Activated CD4-positive, CD25-positive, alpha-beta regulatory T cell treated with anti-CD3 and anti-CD28 coated beads, Interleukin-2, amount 50 U/mL, for 24 hours (primary cell): ENCODE measurements around the gene HOXA4.

Experiments
- ATAC-seq, 2 donors: fragments of 150-1000 bp; cut with Tn5 transposase; one replicate each; pipeline ENCODE4 v1.10.0; 2021; ENCODE audit warnings: mild to moderate bottlenecking in 1 of 2, moderate library complexity in 1 of 2

HOXA4 gene

DNA sequence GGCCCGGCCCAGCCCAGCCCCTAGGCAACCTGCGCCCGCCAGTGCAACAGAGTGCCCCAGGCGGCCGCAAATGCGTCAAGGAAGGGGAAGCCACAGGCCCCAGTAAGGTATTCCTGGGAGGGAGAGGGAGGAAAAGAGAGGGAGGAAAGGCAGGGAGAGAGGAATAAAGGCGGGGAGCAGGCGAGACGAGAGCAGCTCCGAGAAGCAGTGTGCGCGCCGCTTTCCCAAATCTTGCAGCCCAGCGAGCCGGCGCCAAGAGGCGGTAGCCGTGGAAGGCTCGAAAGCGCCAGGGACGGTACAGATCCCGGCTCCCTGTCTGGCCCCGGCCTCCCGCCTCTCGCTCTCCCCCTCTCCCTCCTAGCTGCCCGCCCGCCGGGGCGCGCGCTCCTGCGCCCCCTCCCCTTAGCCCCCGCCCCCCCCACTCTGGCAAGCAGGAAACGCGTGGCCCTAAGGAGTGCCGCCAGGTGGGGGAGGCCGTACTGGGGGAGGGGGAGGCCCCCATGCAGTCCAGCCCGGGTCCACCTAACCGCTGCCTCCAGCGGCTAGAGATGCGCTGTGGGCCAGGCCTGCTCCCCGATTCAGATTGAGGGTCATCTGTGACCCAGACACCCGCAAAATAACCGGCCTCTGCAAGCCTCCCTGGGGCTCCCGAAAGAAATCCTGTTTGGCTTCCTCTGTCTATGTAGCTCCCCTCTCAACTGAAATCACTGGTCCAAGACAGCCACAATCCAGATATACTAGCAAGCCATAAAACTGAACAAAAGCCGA, 39.3 kb upstream of the HOXA4 start:
- no peak for ATAC-seq

DNA sequence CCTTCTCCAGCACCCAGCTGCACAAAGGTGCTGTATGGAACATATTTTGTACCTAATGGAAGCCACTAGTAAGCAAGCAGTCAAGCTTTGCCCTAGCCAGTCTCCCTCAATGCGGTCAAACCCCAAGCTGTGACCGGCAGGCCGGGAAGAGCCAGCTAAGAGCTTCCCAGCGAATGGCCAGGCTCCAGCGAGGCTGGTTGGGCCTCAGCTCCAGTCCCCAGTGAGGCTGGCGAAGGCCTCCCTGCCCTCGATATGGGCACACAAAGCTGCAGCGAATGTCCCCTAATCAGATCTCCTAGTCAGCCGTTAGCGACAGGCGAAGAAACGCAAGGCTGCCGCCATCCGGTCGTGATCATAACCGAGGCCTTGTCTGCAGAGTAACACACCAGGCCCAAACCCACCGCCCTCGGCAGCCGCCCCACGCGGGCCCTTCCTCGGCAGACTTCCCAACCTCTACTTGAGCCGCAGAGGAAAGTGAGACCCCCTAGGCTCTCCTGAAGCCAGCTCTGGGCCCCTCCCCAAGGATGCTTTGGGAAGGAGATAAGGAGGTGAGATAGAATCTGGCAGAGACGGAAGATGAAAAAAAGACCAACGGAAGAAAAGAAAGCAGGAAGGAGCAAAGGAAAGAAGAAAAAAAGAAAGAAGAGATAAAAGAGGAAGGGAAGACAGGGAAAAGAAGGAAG, 37.8 kb upstream of the HOXA4 start:
- no peak for ATAC-seq

DNA sequence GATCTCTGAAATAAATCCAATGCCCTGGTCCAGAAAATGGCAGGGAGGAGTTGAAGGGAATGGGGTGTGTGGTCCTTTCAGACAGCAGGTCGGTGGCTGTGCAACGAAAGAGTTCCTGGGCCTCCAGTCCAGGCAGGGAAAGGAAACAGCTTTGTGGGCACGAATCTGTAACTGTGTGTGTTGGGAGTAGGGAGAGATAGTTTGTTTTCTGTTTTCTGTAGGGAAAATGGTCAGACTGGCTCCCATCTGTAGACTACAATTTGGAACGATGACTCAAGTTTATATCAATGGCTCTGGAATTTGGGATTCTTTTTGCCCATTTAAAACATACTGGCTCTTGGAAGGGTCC, 37.3 kb upstream of the HOXA4 start:
- ATAC-seq, result no peak

DNA sequence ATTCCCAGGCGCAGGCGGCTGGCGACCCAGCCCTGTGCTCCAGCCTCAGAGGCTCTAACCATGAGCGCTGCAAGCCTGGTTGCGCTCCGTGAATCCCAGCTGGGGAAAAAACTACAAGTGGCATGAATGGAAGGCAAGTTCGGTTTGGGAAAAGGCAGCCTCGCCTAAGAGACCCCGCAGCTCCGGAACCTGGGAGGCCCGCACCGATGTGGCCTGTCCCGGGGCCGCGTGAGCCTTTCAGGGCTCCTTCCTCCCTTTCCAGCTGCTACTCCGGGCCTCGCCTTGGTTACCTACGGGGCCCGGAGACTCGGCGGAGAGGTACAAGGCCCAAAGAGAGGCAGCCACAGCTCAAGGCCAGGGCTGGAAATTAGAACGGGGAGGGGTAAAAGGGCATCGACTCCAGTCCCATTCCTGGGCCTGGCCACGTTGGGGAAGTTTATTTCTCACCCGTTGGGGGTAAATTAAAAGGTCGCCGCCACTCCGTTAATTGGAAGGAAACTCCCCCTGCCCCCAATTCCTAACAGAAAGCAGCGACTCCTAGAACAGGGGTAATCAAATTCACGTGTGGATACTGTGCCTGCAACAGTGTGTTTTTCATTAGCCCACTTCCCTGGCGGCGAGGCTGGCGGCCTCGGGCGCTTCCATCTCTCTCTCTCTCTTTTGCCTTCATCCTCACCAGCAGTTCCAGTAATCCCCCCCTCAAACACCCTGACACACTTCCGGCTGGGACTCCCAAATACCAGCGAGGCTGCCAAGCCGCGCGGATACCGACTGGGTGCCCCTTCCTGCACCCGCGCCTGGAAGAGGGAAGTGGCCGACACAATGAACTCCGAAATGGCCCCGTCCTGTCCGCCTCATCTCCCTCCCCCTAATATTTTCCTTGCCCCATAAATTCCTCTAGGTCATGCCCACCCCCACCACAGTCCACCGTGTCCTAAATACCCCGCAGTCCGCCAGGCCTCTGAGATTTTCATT, 36.3 kb upstream of the HOXA4 start:
- ATAC-seq, result no peak

DNA sequence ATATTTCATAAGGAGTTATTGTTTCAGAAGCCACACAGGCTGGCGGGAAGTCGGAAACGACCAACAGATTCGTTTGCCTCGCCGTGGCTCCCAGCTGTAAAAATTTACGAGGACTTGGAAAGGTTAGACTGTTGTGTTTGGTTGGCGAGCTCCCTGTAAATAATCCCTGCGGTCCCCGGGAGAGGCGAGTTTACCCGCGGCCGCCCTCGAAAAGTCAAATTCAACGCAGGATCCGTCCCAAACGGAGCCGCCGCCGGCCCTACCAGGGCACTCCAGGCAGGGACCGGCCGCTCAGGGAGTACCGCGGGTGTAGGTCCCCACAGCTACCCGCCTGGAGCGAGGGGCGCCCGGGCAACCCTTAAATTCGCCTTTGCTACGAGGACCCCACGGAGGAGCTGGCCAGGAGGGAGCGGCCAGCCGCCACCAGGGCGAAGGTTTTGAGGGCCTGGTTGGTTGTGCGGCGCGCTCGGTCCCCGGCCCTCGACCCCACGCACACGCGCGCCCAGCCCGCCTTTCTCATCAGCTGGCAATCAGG, 35.5 kb upstream of the HOXA4 start:
- ATAC-seq, result no peak

DNA sequence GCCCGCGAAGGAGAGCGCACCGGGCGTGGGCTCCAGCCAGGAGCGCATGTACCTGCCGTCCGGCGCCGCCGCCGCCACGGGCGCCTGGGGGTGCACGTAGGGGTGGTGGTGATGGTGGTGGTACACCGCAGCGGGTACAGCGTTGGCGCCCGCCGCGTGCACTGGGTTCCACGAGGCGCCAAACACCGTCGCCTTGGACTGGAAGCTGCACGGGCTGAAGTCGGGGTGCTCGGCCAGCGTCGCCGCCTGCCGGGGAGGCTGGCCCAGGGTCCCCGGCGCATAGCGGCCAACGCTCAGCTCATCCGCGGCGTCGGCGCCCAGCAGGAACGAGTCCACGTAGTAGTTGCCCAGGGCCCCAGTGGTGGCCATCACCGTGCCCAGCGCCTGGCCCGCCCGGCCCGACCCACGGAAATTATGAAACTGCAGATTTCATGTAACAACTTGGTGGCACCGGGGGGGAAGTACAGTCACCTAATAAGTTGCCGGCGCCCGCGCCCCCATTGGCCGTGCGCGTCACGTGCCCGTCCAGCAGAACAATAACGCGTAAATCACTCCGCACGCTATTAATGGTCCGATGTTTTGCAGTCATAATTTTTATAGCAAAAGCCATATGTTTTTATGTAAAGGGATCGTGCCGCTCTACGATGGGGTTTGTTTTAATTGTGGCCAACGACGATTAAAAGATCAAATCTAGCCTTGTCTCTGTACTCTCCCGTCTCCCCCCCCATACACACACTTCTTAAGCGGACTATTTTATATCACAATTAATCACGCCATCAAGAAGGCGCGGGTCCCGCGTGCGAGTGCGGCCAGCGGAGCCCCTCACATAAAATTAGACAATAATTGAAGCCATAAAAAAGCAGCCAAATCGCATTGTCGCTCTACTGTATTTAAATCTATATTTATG, 34.8 kb upstream of the HOXA4 start, which contains the start of gene HOXA9:
HOXA9 (minus strand) TSS at position 449 of the 907 bp plus-strand sequence; CDS start at position 369, 80 bp downstream.
- no peak for ATAC-seq

DNA sequence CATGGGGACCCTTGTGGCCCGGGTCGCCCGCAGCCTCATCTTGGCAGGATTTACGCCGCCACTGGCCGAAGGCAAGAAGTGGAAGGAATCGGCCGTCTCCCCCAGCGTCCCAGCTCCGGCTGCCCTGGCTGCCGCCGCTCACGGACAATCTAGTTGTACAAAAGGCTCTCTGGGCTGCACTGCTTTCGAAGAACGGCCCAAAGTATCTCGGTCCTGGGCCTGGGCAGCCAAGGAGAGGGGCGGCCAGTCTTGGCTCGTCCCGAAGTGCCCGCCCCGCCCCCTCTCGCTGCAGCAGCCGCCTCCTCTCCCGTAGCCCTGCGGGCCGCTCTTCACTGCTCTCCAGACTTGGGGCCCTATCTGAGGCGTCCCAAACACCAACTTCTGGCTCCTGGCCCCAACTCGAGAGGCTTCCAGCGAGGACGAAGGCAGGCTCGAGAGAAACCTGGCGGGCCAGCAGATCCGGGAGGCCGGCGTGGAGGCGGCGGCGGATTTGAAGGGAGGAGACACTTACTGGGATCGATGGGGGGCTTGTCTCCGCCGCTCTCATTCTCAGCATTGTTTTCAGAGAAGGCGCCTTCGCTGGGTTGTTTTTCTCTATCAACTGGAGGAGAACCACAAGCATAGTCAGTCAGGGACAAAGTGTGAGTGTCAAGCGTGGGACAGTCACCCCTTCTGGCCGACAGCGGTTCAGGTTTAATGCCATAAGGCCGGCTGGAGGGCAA, 34.0 kb upstream of the HOXA4 start:
- ATAC-seq, result no peak

DNA sequence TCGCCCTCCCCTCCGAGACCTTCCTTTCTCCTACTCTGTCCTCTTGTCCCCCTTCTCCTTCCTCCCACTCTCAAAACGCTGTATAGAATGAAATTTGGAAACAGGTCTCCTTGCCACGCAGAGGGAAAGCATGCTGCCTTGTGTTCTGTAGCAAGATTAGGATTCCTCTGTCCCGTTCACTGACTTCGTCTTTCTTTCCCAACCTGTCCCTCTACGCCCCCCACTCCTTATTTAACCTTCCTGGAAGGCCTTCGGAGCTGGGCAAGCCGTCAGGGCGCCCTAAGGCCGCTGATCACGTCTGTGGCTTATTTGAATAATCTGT, 33.4 kb upstream of the HOXA4 start:
- no peak for ATAC-seq

DNA sequence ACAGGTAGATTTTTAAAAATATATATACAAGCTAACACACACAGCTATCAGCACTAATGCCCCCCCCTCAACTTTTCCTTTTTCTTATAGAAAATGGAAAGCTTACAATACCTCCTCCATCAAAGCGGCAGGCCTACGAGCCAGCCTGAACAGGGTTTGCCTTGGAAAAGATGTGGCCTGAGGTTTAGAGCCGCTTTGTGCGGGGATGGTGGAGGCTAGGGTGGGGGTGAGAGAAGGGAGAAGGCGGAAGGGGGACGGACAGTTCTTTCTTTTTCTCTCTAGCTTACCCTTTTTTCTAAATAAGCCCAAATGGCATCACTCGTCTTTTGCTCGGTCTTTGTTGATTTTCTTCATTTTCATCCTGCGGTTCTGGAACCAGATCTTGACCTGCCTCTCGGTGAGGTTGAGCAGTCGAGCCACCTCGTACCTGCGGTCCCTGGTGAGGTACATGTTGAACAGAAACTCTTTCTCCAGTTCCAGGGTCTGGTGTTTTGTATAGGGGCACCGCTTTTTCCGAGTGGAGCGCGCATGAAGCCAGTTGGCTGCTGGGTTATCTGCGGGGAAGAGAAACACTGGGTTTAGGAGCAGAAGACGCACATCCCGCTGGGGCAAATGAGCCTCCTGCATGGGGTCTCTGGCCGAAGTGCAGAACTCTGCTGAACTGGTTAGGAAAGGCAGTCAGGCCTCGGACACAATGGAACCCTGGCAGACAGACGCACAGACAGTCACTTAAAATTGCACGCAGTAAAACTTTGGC, 32.9 kb upstream of the HOXA4 start:
- ATAC-seq, result no peak

DNA sequence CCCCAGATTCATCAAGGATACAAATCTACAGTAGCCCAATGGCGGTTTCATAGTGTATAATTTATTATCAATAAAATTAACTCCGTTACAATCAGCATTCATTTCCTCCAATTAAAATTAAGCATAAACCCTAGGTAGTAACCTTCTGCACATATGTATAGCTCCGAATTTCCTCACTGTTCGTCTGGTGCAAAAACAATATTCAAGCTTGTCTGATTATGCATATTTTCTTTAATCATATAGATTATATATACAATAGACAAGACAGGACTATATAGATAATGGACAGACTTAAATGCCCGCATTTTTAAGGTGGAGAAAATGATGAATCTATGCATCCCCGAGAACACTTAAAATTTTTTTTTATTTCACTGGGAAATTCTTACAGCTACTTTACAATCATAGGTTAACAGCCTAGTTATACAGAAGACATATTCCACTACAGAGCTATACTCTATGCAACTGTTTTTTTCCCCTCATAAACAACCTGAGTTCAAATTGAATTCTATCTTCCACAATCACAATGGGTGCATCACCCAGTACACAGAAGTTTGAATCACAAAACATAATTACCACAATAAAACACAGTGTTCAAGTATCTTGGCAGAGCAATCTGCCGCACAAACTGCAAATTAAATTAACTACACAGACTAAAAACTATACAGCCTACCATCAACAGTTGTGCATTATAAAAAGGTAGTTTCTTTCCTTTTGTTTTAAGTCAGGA, 32.2 kb upstream of the HOXA4 start:
- no peak for ATAC-seq

DNA sequence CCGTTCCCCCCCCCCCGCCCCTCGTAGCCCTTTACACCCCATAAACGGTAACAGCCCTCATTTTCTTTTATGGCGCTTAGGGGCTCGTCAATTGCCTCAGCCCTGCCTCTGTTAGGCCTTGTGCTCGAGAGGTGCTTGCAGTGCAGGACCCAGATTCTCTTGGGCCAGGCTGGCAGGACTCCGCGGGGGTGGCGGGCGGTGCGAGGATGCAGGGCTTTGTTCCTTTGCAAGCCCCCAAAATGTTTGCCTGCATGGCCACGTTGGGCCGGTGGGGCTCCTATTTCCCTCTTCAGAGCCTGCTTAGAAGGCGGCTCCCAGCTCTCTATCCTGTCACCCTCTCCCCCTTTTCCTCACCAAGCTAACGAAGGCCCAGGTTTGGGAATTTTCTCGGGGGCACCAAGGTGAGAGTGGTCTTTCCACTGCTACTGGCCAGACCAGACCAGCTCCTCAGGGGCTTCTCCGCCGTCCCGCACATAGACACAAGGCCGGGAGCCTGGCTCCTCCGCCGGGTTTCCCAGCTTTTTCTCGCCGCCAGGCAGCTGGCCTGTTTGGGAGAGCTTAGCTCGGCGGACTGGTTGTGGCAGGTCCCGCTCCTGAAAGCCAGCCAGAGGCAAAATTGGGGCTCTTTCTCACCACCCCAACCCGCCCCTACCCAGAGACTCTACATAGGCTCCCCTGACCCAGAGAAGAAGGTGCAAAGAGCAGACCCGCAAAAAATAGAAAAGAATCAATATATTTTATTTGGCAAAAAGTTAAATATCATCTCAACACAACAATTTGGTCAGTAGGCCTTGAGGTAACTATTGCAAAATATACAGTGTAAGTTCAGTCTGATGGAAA, 31.4 kb upstream of the HOXA4 start:
- no peak for ATAC-seq

DNA sequence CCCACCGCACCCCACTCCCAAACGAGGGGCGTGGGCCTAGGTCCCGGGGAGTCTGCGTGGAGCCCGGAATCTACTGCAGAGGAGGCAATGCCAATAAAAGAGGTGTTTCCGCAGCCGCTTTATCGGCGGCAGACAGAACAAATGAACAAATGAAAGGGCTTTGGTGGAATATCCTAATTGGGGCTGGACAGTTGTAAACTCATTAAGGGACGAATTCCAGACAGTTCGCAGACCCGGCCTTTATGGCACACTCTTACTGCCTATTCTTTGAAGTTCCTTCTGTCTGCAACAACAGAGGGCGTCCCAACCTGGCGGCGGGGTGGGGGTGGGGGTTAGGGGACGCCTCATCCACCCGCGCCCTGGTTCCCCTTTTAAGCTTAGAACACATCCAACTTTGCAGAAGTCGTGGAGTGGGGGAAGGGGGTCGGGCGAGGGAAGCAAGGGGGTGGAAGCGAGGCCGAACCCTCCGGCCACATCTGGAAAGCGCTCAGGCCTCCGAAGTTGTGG, 30.7 kb upstream of the HOXA4 start:
- ATAC-seq, result no peak

DNA sequence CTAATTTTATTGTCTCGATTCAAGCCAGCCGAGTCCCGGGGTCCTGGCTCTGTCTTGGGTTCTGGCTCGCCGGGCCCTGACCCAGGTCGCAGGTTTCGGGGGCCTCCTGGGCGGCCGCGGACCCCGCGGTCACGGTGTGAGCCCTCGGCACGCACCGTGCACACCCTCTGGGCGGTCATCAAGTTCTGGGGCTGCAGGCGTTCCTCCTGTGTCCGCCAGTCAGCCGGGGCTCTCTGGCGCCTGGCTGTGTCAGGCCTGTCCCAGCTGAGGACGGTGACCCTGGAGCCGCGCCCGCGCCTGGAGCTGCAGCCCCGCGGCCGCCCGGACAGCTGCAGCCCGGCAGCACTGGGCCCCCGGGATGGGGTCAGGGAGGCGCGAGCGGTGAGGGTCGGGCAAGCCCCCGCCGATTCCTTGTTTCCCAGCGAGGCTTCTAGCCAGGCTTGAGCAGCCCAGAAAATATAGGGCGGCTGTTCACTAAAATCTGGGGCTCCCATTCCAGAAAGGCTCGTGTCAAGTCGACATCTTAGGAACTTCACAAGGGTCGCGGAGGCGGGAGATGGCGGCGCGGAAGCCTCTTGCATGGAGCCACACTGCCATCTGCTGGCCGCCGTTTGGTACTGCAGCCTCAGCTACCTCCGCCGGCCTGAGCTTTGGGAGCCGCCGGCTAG, 30.1 kb upstream of the HOXA4 start:
- peak; percentile 63 to 68 for ATAC-seq

DNA sequence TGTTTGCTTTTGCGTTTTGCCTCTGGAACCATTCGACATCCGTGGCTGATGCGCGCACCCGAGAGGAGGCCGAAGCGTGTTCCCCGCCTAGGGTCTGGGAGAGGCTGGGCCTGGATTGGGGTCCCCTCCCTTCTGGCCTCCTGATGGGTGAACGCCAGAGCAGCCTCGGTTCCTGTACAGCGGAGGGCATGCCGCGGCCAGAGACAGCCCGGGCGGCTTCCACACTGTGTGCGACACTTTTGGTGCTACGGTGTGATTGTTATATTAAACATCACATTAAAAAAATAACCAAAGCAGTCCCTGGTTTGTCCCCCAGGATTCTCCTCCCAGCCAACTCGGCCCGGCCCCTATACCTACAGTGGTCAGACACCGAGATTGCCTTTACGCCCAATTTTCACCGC, 29.6 kb upstream of the HOXA4 start:
- peak in 1 of 2 donors; percentile 37 for ATAC-seq

DNA sequence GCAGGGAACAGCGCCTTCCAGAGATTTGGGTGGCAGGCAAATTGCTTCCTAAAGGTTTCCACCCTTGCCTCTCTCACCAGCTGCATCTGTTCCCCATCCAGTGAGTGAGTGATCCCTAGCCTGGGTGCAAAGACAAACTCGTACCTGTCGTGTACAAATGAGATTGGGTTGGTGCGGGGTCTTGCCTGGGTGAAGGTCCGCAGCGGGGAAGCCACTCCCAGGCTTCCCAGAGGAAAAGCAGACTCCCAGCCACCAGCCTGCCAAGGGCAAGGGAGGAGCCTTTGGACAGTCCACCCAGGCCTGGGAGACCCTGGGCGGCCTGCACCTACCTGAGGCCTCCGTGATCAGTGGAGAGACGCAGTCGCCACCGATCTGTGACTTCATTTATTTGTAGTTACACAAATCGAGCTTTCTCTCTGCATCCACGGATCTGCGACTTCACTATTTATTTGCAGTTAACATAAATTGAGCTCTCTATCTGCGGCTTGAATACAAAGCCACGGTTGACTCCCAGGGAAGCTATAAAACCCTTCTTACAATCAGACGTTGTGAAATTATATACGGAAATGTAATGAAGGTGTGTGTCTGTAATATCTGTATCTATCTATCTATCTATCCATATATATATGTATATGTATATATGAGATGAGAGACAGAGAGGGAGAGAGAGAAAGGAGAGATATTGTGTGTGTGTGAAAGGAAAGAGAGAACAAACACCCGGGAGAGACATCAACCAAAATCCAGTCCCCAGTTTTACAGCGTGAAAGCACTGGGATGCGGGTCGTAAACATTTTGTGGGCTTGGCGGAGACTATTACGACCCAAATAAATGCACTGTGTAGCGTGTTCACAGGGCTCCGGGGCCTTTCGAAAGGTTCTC, 28.9 kb upstream of the HOXA4 start:
- ATAC-seq, result no peak

DNA sequence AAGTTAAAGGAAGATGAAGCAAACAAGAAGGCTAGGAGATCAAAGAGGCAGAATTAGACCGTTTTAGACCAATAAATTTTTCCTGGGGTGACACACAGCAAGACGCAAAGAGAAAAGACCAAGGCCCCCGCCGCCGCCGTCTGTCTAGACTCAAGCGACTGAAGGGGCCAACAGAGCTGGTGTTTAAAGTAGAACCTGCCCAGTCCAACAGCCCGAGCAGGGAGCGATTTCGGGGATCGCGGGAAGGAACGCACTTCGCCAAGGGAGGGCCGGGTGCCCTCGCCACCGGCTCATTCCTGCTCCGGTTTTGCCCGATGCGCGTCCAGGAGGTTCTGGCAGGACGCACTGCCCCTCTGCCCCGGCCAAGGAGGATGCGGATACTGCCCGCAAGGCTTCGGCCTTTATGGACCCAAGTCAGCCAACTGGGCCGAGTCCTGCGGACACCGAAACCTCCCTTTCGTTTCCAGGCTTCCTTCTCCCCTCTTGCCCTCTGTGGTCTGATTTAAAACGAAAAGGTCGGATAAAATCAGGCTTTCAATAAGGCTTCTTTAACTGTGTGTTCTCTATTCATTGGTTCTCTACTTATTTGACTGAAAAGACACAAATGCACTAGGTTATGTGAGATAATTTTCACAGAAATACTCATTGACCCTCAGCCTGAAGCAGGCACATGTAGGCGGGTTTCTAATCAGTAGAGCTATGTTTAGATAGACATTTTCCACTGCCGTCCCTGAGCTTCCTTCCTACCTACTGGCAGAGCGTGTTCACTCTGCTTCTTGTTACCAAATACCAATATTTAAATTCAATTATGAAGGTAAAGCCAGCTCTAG, 28.1 kb upstream of the HOXA4 start:
- no peak for ATAC-seq
